ENCODE data around the gene CAMK1D. TPM values are rescaled to one million over a fixed set of nuclear protein-coding genes. Genes with fewer than 3 reads are reported as not detected.

CAMK1D gene
- polyA plus RNA-seq, 1 experiment, result 1.1 TPM

DNA sequence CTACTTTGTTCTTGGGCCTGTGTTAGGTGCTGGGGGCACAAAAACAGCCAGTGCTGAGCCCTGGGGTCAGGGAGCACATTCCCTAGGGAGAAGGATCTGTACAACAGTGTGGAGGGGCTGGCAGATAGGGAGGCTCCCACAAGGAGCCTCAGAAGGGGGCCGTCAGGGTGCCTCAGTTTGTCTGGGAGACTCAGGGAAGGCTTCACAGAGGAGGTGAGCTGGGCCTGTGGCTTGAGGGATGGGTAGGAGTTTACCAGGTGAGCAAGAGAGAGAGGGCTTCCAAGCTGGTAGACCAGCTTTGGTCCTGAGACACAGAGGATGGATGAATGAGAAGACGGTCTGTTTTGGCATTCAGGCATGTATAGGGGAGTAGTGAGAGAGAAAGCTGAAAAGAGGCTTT, 52.1 kb downstream of the CAMK1D start:
- ChIA-PET CTCF (no interaction called here), POLR2A (interaction anchor here (0.6 kb wide), 1 partner anchor 1517 kb away, joined by 3 read pairs; no protein-coding TSS in a partner anchor)
- Histone ChIP-seq H3K36me3 (ENCODE audit: control insufficient read depth, insufficient read depth, low read length) (no peaks in the 10 kb centered on the region), H3K4me3 (ENCODE audit: low read depth, low read length) (no peak overlapping the region), H3K27me3 (ENCODE audit: control insufficient read depth, insufficient read depth, low read length) (no peaks in the 10 kb centered on the region)
- TF ChIP-seq, protein P1, sequence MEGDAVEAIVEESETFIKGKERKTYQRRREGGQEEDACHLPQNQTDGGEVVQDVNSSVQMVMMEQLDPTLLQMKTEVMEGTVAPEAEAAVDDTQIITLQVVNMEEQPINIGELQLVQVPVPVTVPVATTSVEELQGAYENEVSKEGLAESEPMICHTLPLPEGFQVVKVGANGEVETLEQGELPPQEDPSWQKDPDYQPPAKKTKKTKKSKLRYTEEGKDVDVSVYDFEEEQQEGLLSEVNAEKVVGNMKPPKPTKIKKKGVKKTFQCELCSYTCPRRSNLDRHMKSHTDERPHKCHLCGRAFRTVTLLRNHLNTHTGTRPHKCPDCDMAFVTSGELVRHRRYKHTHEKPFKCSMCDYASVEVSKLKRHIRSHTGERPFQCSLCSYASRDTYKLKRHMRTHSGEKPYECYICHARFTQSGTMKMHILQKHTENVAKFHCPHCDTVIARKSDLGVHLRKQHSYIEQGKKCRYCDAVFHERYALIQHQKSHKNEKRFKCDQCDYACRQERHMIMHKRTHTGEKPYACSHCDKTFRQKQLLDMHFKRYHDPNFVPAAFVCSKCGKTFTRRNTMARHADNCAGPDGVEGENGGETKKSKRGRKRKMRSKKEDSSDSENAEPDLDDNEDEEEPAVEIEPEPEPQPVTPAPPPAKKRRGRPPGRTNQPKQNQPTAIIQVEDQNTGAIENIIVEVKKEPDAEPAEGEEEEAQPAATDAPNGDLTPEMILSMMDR (IDR thresholded peaks at IDR 0.05; ENCODE audit: insufficient read depth, low read depth, low read length), result no peak
- DNase-seq (ENCODE audit: low read depth), result no peak

DNA sequence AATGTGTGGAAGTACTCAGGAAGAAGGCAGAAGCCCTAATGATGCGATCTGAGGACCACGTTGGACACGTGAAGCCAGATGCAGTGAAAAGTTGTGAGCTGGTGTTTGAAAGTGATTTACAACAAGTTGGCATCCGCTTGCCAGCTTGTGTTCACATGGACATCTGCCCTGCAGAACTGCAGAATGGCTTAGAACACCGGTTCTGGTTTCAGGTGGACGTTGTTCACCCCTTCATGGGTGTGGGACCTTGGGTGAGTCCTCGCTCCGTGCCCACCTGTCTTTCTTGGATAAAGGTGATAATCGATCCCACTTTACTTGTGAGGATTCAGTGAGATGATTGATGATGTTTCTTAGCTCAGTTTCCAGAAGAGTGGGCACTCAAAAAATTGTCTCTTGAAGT, 53.8 kb downstream of the CAMK1D start:
- TF ChIP-seq, protein P1 (IDR thresholded peaks at IDR 0.05; ENCODE audit: insufficient read depth, low read depth, low read length), result no peak
- CTCF ChIA-PET, result interaction anchor here (0.6 kb wide), 1 partner anchor 12 kb away, joined by 3 read pairs; no protein-coding TSS in a partner anchor
- Histone ChIP-seq H3K4me3 (ENCODE audit: low read depth, low read length) (no peak overlapping the region), H3K27me3 (ENCODE audit: control insufficient read depth, insufficient read depth, low read length) (no peaks in the 10 kb centered on the region), H3K36me3 (ENCODE audit: control insufficient read depth, insufficient read depth, low read length) (no peaks in the 10 kb centered on the region)
- no peak for DNase-seq (ENCODE audit: low read depth)
- POLR2A ChIA-PET, result no interaction called here

DNA sequence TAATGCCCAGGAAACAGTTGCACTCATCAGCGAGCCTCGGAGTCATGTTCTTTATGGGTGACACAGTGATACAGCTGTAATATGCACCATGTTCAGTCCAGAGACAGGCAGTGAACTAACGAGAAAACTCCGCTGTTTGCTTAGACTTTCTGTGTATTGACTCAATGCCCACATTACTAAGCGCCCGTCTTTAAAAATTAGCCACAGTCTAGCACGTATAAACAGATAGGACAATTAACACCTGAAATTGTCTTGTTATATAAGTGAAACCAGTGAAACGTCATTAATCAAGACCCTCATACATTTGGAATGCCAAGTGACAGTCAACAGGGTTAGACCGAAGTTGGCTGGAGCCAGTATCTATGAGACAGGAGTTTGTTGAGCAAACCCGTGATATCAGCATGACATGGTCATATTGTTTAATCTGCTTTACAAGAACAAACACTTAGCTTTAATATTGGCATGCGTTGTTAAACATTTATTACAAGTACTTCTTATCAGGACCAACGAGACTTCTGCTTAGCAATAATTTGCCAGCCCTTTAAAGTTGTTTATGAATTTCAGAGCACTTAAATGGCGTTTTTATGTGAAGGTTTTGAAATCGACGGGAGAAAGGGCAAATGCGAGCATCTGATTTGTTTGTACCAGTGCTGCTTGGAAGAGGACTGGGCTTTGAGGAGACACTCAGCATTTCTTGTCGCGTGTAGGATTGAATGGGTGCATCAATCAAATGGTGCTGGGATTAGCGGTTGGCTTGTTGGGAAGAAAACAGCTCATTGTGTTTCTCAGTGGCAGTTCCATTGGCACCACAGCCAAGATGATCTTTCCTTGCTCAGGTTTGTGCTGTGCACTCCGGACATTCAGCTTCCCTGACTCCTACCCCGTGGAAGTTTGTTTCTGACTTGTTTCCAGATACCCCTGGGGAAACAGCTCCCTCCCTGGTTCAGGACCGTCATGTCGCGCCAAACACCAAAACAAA, 56.3 kb downstream of the CAMK1D start:
- DNase-seq (ENCODE audit: low read depth), result no peak
- ChIA-PET CTCF (interaction anchor here (0.8 kb wide), 1 partner anchor 8 kb away, joined by 4 read pairs; no protein-coding TSS in a partner anchor), POLR2A (no interaction called here)

DNA sequence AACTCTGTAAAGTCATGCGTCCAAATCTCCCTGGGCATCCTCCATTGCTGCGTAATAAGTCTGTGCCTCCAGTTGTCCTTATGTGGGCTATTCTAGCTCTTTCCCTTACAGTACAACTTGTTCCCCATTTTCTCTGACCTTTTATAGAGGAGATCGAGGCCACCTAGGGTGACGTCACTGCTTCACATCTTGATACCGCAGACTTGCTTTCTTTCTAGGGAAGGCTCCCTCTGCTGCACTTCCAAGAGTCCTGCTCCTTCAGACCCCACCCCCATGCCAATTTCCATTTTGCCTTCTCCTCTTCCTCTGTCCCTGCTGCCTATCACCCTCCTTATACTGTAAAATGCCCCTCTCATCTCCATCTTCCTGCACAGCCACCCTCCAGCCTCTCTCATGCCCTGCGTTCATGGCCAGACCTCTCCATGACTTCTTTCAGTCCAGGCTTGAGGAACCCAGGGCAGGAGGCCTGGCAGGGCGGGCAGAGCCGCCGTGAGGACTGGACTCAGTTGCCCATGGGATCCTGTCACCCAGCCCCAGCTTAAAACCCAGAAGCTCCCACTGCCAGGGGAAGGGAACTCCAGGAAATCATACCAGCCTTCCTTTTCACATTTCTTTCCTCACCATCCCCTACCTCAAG, 57.5 kb downstream of the CAMK1D start:
- TF ChIP-seq, protein P1 (IDR thresholded peaks at IDR 0.05; ENCODE audit: insufficient read depth, low read depth, low read length), result no peak
- Histone ChIP-seq H3K4me3 (ENCODE audit: low read depth, low read length) (no peak overlapping the region), H3K27me3 (ENCODE audit: control insufficient read depth, insufficient read depth, low read length) (no peaks in the 10 kb centered on the region), H3K36me3 (ENCODE audit: control insufficient read depth, insufficient read depth, low read length) (no peaks in the 10 kb centered on the region)
- DNase-seq (ENCODE audit: low read depth), result no peak
- ChIA-PET CTCF (interaction anchor here (0.8 to 1.0 kb wide), 2 partner anchors 9 to 11 kb away, joined by 3 to 4 read pairs; no protein-coding TSS in a partner anchor), POLR2A (no interaction called here)

More for the DNA sequence above, 56.3 kb downstream of the CAMK1D start:
- TF ChIP-seq, protein P1 (IDR thresholded peaks at IDR 0.05; ENCODE audit: insufficient read depth, low read depth, low read length), result no peak
- Histone ChIP-seq H3K36me3 (ENCODE audit: control insufficient read depth, insufficient read depth, low read length) (no peaks in the 10 kb centered on the region), H3K27me3 (ENCODE audit: control insufficient read depth, insufficient read depth, low read length) (no peaks in the 10 kb centered on the region), H3K4me3 (ENCODE audit: low read depth, low read length) (no peak overlapping the region)

DNA sequence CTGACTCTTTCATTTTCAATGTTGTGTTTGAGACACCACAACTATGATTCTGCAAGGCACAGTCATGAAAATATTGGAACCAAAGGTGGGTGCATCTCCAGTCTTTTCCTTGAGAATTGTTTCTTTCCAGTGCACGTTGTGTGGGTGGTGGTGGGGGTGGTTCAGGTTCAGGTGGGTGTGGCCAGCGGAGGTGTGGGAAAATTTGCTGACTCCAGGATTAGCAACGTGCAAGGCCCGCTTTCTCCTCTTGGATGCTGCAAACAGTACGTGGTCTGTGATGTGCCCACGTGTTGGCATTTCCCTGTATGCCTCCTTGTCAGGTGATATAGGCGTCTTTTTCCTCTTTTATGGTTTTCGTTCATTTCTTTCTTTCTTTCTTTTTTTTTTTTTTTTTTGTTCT, 59.1 kb downstream of the CAMK1D start:
- TF ChIP-seq, protein P1 (IDR thresholded peaks at IDR 0.05; ENCODE audit: insufficient read depth, low read depth, low read length), result no peak
- Histone ChIP-seq H3K36me3 (ENCODE audit: control insufficient read depth, insufficient read depth, low read length) (no peaks in the 10 kb centered on the region), H3K27me3 (ENCODE audit: control insufficient read depth, insufficient read depth, low read length) (no peaks in the 10 kb centered on the region), H3K4me3 (ENCODE audit: low read depth, low read length) (no peak overlapping the region)
- no peak for DNase-seq (ENCODE audit: low read depth)
- ChIA-PET POLR2A (no interaction called here), CTCF (no interaction called here)
